HG03108 (cell line): ENCODE data around the gene ZNF322.

Experiments
- ATAC-seq: cut with Tn5 transposase; IDR thresholded peaks from one replicate; pipeline ENCODE4 v1.9.1; 2021; ENCODE audit warnings: moderate library complexity; ENCODE audit not compliant: unreplicated experiment

Gene ZNF322

GRCh38 chr6:26592649-26593048 lies 66.9 kb downstream of the ZNF322 start:
- ATAC-seq: no peak

GRCh38 chr6:26588965-26589364 lies 70.6 kb downstream of the ZNF322 start:
- ATAC-seq: no peak
